HL-60 (cell line): ENCODE data around the gene PLEKHG7.

Experiments used
- POLR2AphosphoS5 ChIP-seq: IDR thresholded peaks from 2 replicates; pipeline ENCODE4 v1.6.1; 2012; ENCODE audit warnings: low read depth
- TF ChIP-seq, protein P1 (sequence below): IDR thresholded peaks from one replicate; pipeline ENCODE4 v1.5.1; 2011; ENCODE audit warnings: low read length, control low read depth, inconsistent platforms; ENCODE audit not compliant: insufficient read depth
- TF ChIP-seq, protein P2 (sequence below): IDR thresholded peaks from 2 replicates; pipeline ENCODE4 v1.6.1; 2012; ENCODE audit warnings: low read depth; ENCODE audit not compliant: insufficient replicate concordance

GRCh38 chr12:92821142-92821541 lies 118.4 kb downstream of the PLEKHG7 start:
- TF ChIP-seq POLR2AphosphoS5, result no peak
- TF ChIP-seq, protein P1, sequence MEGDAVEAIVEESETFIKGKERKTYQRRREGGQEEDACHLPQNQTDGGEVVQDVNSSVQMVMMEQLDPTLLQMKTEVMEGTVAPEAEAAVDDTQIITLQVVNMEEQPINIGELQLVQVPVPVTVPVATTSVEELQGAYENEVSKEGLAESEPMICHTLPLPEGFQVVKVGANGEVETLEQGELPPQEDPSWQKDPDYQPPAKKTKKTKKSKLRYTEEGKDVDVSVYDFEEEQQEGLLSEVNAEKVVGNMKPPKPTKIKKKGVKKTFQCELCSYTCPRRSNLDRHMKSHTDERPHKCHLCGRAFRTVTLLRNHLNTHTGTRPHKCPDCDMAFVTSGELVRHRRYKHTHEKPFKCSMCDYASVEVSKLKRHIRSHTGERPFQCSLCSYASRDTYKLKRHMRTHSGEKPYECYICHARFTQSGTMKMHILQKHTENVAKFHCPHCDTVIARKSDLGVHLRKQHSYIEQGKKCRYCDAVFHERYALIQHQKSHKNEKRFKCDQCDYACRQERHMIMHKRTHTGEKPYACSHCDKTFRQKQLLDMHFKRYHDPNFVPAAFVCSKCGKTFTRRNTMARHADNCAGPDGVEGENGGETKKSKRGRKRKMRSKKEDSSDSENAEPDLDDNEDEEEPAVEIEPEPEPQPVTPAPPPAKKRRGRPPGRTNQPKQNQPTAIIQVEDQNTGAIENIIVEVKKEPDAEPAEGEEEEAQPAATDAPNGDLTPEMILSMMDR, result no peak
- TF ChIP-seq, protein P2, sequence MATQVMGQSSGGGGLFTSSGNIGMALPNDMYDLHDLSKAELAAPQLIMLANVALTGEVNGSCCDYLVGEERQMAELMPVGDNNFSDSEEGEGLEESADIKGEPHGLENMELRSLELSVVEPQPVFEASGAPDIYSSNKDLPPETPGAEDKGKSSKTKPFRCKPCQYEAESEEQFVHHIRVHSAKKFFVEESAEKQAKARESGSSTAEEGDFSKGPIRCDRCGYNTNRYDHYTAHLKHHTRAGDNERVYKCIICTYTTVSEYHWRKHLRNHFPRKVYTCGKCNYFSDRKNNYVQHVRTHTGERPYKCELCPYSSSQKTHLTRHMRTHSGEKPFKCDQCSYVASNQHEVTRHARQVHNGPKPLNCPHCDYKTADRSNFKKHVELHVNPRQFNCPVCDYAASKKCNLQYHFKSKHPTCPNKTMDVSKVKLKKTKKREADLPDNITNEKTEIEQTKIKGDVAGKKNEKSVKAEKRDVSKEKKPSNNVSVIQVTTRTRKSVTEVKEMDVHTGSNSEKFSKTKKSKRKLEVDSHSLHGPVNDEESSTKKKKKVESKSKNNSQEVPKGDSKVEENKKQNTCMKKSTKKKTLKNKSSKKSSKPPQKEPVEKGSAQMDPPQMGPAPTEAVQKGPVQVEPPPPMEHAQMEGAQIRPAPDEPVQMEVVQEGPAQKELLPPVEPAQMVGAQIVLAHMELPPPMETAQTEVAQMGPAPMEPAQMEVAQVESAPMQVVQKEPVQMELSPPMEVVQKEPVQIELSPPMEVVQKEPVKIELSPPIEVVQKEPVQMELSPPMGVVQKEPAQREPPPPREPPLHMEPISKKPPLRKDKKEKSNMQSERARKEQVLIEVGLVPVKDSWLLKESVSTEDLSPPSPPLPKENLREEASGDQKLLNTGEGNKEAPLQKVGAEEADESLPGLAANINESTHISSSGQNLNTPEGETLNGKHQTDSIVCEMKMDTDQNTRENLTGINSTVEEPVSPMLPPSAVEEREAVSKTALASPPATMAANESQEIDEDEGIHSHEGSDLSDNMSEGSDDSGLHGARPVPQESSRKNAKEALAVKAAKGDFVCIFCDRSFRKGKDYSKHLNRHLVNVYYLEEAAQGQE, result no peak
